ENCODE measurements around the gene CDKL5.

The CDKL5 gene

GRCh38 chrX:18490806-18491555 lies 65.6 kb downstream of the CDKL5 start:
- TF ChIP-seq PKNOX1 (IDR thresholded peaks at IDR 0.05) (no peak), ELF4 (IDR thresholded peaks at IDR 0.05) (no peak), LEF1 (IDR thresholded peaks at IDR 0.05; ENCODE audit: borderline replicate concordance) (no peak)
- ChIA-PET CTCF (no interaction called here), POLR2A (no interaction called here)
- DNase-seq (ENCODE audit: extremely low spot score) = no peak

GRCh38 chrX:18491587-18492340 lies 66.4 kb downstream of the CDKL5 start:
- POLR2A ChIA-PET = no interaction called here
- TF ChIP-seq SUZ12 (IDR thresholded peaks at IDR 0.05) (no peak), FOXA1 (IDR thresholded peaks at IDR 0.05) (no peak), FOXK2 (IDR thresholded peaks at IDR 0.05) (no peak)
- DNase-seq (ENCODE audit: extremely low spot score) = no peak
- CTCF ChIA-PET = no interaction called here

- TF ChIP-seq PKNOX1 (IDR thresholded peaks at IDR 0.05) = no peak
- no peak for TF ChIP-seq BHLHE40 (IDR thresholded peaks at IDR 0.05; ENCODE audit: borderline replicate concordance)
- no peak for TF ChIP-seq L3MBTL2 (conservative IDR thresholded peaks at IDR 0.05)
- TF ChIP-seq FOXA1 (IDR thresholded peaks at IDR 0.05) = no peak
- no peak for TF ChIP-seq ELF4 (IDR thresholded peaks at IDR 0.05)
- TF ChIP-seq FOXM1 (IDR thresholded peaks at IDR 0.05; ENCODE audit: borderline replicate concordance) = no peak
- CTCF ChIA-PET = no interaction called here
- no peak for DNase-seq (ENCODE audit: extremely low spot score)
- POLR2A ChIA-PET = no interaction called here
These were observed 109.5 kb downstream of the CDKL5 start for GRCh38 chrX:18534949-18535348.

- CTCF ChIA-PET = interaction anchor here (0.6 kb wide), 2 partner anchors 185 to 782 kb away, joined by 4 read pairs; no protein-coding TSS in a partner anchor
- POLR2A ChIA-PET = no interaction called here
- DNase-seq (ENCODE audit: extremely low spot score) = no peak
- TF ChIP-seq NFRKB (IDR thresholded peaks at IDR 0.05) = no peak
- no peak for TF ChIP-seq ARNT (IDR thresholded peaks at IDR 0.05)
- no peak for TF ChIP-seq FOXM1 (IDR thresholded peaks at IDR 0.05; ENCODE audit: borderline replicate concordance)
These were observed 111.7 kb downstream of the CDKL5 start for GRCh38 chrX:18537068-18537467.

- ChIA-PET POLR2A (no interaction called here), CTCF (no interaction called here)
- TF ChIP-seq LEF1 (IDR thresholded peaks at IDR 0.05; ENCODE audit: borderline replicate concordance) (no peak), FOXK2 (IDR thresholded peaks at IDR 0.05) (no peak)
- no peak for DNase-seq (ENCODE audit: extremely low spot score)
These were observed 112.1 kb downstream of the CDKL5 start for GRCh38 chrX:18537524-18537923.

- DNase-seq (ENCODE audit: extremely low spot score) = no peak
- TF ChIP-seq TARDBP (IDR thresholded peaks at IDR 0.05) = no peak
- no peak for TF ChIP-seq SUZ12 (IDR thresholded peaks at IDR 0.05)
- no peak for TF ChIP-seq FOXK2 (IDR thresholded peaks at IDR 0.05)
- TF ChIP-seq SP1 (IDR thresholded peaks at IDR 0.05) = no peak
- no peak for TF ChIP-seq L3MBTL2 (conservative IDR thresholded peaks at IDR 0.05)
- TF ChIP-seq NFRKB (IDR thresholded peaks at IDR 0.05) = no peak
- TF ChIP-seq LEF1 (IDR thresholded peaks at IDR 0.05; ENCODE audit: borderline replicate concordance) = no peak
- ChIA-PET POLR2A (no interaction called here), CTCF (no interaction called here)
These were observed 116.7 kb downstream of the CDKL5 start for GRCh38 chrX:18542131-18542530.

GRCh38 chrX:18542905-18543304 lies 117.5 kb downstream of the CDKL5 start:
- TF ChIP-seq LEF1 (IDR thresholded peaks at IDR 0.05; ENCODE audit: borderline replicate concordance) = no peak
- TF ChIP-seq SUZ12 (IDR thresholded peaks at IDR 0.05) = no peak
- TF ChIP-seq NFRKB (IDR thresholded peaks at IDR 0.05) = no peak
- no peak for TF ChIP-seq TARDBP (IDR thresholded peaks at IDR 0.05)
- TF ChIP-seq PKNOX1 (IDR thresholded peaks at IDR 0.05) = no peak
- TF ChIP-seq FOXM1 (IDR thresholded peaks at IDR 0.05; ENCODE audit: borderline replicate concordance) = no peak
- TF ChIP-seq ELF4 (IDR thresholded peaks at IDR 0.05) = no peak
- TF ChIP-seq ARNT (IDR thresholded peaks at IDR 0.05) = no peak
- no peak for TF ChIP-seq HDGF (IDR thresholded peaks at IDR 0.05; ENCODE audit: borderline replicate concordance)
- no peak for TF ChIP-seq BHLHE40 (IDR thresholded peaks at IDR 0.05; ENCODE audit: borderline replicate concordance)
- TF ChIP-seq CTBP1 (IDR thresholded peaks at IDR 0.05; ENCODE audit: borderline replicate concordance) = no peak
- no peak for TF ChIP-seq FOXK2 (IDR thresholded peaks at IDR 0.05)
- POLR2A ChIA-PET = no interaction called here
- no peak for DNase-seq (ENCODE audit: extremely low spot score)
- CTCF ChIA-PET = no interaction called here
